Measurements from ENCODE around the gene HPS6.
A peak's percentile ranks its signal among the peaks of the same experiment; 100 is the strongest.

Gene HPS6

GRCh38 chr10:102086196-102086595 is 21.0 kb downstream of the HPS6 start:
- H3K4me2 ChIP-seq (ENCODE audit: insufficient read depth, low read length), result no peak overlapping the region
- H4K20me1 ChIP-seq (ENCODE audit: insufficient read depth, low read length), result no peaks in the 10 kb centered on the region
- no peaks in the 10 kb centered on the region for H3K36me3 ChIP-seq (ENCODE audit: insufficient read depth, low read length)
- H3K27me3 ChIP-seq (ENCODE audit: insufficient read depth, low read length, poor library complexity), result no peaks in the 10 kb centered on the region
- H3K4me1 ChIP-seq (ENCODE audit: insufficient read depth, low read length), result no peaks in the 10 kb centered on the region
- TF ChIP-seq CTCF (IDR thresholded peaks at IDR 0.05; ENCODE audit: borderline replicate concordance, extremely low read depth, low read length, poor library complexity, severe bottlenecking), result no peak
- no peak for TF ChIP-seq EZH2 (IDR thresholded peaks at IDR 0.05; ENCODE audit: borderline replicate concordance, low read depth, low read length, severe bottlenecking)
- no peaks in the 10 kb centered on the region for H3K79me2 ChIP-seq (ENCODE audit: insufficient read depth, low read length)
- DNase-seq, result no peak
- H3K4me3 ChIP-seq (ENCODE audit: low read depth in 1 of 2, low read length in 2 of 2), result no peak overlapping the region
- H3K9ac ChIP-seq (ENCODE audit: low read depth, low read length), result no peak overlapping the region
- no peak for ATAC-seq (ENCODE audit: insufficient read depth, low read depth)
- no peak overlapping the region for H3K27ac ChIP-seq (ENCODE audit: low read length)
- H2AFZ ChIP-seq (ENCODE audit: low read depth, low read length), result no peak overlapping the region
- H3K9me3 ChIP-seq (ENCODE audit: insufficient read depth, low read length, severe bottlenecking), result no peaks in the 10 kb centered on the region

GRCh38 chr10:102090772-102091171 is 25.6 kb downstream of the HPS6 start:
- H4K20me1 ChIP-seq (ENCODE audit: insufficient read depth, low read length), result no peaks in the 10 kb centered on the region
- TF ChIP-seq EZH2 (IDR thresholded peaks at IDR 0.05; ENCODE audit: borderline replicate concordance, low read depth, low read length, severe bottlenecking), result no peak
- no peak for TF ChIP-seq CTCF (IDR thresholded peaks at IDR 0.05; ENCODE audit: borderline replicate concordance, extremely low read depth, low read length, poor library complexity, severe bottlenecking)
- no peak overlapping the region for H3K4me2 ChIP-seq (ENCODE audit: insufficient read depth, low read length)
- H3K9me3 ChIP-seq (ENCODE audit: insufficient read depth, low read length, severe bottlenecking), result no peaks in the 10 kb centered on the region
- no peak overlapping the region for H3K4me3 ChIP-seq (ENCODE audit: low read depth in 1 of 2, low read length in 2 of 2)
- no peak overlapping the region for H2AFZ ChIP-seq (ENCODE audit: low read depth, low read length)
- H3K36me3 ChIP-seq (ENCODE audit: insufficient read depth, low read length), result no peaks in the 10 kb centered on the region
- H3K9ac ChIP-seq (ENCODE audit: low read depth, low read length), result no peak overlapping the region
- no peaks in the 10 kb centered on the region for H3K27me3 ChIP-seq (ENCODE audit: insufficient read depth, low read length, poor library complexity)
- no peaks in the 10 kb centered on the region for H3K4me1 ChIP-seq (ENCODE audit: insufficient read depth, low read length)
- no peaks in the 10 kb centered on the region for H3K79me2 ChIP-seq (ENCODE audit: insufficient read depth, low read length)
- no peak overlapping the region for H3K27ac ChIP-seq (ENCODE audit: low read length)
- DNase-seq (no peak), ATAC-seq (ENCODE audit: insufficient read depth, low read depth) (no peak)

DNA sequence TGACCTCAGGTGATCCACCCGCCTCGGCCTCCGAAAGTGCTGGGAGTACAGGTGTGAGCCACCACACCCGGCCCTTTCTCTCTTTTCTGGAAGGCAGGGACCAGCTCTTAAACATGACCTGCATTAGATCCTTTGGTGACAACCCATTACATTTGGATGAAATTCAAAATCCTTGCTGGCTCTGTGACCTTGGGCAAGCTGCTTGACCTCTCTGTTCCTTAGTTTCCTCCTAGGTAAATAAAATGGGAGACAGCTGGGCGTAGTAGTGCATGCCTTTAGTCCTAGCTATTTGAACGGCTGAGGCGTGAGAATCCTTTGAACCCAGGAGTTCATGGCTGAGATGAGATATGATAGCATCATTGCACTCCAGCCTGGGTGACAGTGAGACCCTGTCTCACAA is 31.3 kb downstream of the HPS6 start:
- DNase-seq (no peak), ATAC-seq (ENCODE audit: insufficient read depth, low read depth) (no peak)
- Histone ChIP-seq H3K36me3 (ENCODE audit: insufficient read depth, low read length) (no peaks in the 10 kb centered on the region), H3K4me1 (ENCODE audit: insufficient read depth, low read length) (no peaks in the 10 kb centered on the region), H2AFZ (ENCODE audit: low read depth, low read length) (no peak overlapping the region), H3K27ac (ENCODE audit: low read length) (no peak overlapping the region), H3K4me2 (ENCODE audit: insufficient read depth, low read length) (no peak overlapping the region), H3K9me3 (ENCODE audit: insufficient read depth, low read length, severe bottlenecking) (no peaks in the 10 kb centered on the region), H3K27me3 (ENCODE audit: insufficient read depth, low read length, poor library complexity) (no peaks in the 10 kb centered on the region), H4K20me1 (ENCODE audit: insufficient read depth, low read length) (no peaks in the 10 kb centered on the region), H3K9ac (ENCODE audit: low read depth, low read length) (no peak overlapping the region), H3K79me2 (ENCODE audit: insufficient read depth, low read length) (no peaks in the 10 kb centered on the region), H3K4me3 (ENCODE audit: low read depth in 1 of 2, low read length in 2 of 2) (no peak overlapping the region)
- TF ChIP-seq CTCF (IDR thresholded peaks at IDR 0.05; ENCODE audit: borderline replicate concordance, extremely low read depth, low read length, poor library complexity, severe bottlenecking), result no peak
- TF ChIP-seq EZH2 (IDR thresholded peaks at IDR 0.05; ENCODE audit: borderline replicate concordance, low read depth, low read length, severe bottlenecking), result no peak

DNA sequence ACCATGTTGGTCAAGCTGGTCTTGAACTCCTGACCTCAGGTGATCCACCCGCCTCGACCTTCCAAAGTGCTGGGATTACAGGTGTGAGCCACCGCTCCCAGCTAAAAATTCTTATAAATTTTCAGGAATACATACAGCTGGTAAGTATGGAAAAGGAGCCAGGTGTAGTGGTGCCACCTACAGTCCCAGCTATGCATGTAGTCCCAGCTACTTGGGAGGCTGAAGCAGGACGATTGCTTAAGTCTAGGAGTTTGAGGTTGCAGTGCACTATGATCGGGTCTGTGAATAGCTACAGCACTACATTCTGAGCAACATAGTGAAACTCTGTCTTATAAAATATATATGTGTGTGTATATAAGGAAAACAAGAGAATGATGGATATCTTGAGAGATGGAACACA is 36.0 kb downstream of the HPS6 start:
- H3K4me1 ChIP-seq (ENCODE audit: insufficient read depth, low read length), result no peaks in the 10 kb centered on the region
- TF ChIP-seq EZH2 (IDR thresholded peaks at IDR 0.05; ENCODE audit: borderline replicate concordance, low read depth, low read length, severe bottlenecking) (no peak), CTCF (IDR thresholded peaks at IDR 0.05; ENCODE audit: borderline replicate concordance, extremely low read depth, low read length, poor library complexity, severe bottlenecking) (peak; percentile 11)
- H3K4me3 ChIP-seq (ENCODE audit: low read depth in 1 of 2, low read length in 2 of 2), result no peak overlapping the region
- H3K9ac ChIP-seq (ENCODE audit: low read depth, low read length), result no peak overlapping the region
- no peaks in the 10 kb centered on the region for H4K20me1 ChIP-seq (ENCODE audit: insufficient read depth, low read length)
- no peaks in the 10 kb centered on the region for H3K79me2 ChIP-seq (ENCODE audit: insufficient read depth, low read length)
- DNase-seq (no peak), ATAC-seq (ENCODE audit: insufficient read depth, low read depth) (no peak)
- H3K27ac ChIP-seq (ENCODE audit: low read length), result no peak overlapping the region
- no peak overlapping the region for H2AFZ ChIP-seq (ENCODE audit: low read depth, low read length)
- no peaks in the 10 kb centered on the region for H3K27me3 ChIP-seq (ENCODE audit: insufficient read depth, low read length, poor library complexity)
- H3K4me2 ChIP-seq (ENCODE audit: insufficient read depth, low read length), result no peak overlapping the region
- no peaks in the 10 kb centered on the region for H3K36me3 ChIP-seq (ENCODE audit: insufficient read depth, low read length)
- no peaks in the 10 kb centered on the region for H3K9me3 ChIP-seq (ENCODE audit: insufficient read depth, low read length, severe bottlenecking)
